ENCODE data around the gene FAAP20.

DNA sequence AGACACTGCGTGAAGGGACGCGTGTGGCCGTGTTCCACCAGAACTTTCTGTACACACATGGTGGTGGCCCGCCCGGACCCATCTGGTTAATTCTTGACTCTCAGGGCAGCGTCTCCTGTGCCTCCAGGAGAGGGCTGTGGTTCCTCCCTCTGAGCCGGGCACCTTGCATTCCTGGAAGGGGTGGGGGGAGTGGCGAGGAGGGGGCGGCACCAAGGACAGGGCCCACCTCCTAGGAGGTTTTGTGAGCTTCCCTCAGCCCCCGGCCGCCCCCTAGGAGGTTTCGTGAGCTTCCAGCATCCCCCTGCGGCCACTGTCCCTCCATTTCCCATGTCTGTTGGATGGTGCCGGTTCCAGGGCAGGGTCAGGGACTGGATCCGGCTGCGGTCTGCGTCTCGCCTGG, 28.9 kb downstream of the FAAP20 start:
- TF ChIP-seq POLR2A (IDR thresholded peaks at IDR 0.05) = no peak
- TF ChIP-seq, protein P1, sequence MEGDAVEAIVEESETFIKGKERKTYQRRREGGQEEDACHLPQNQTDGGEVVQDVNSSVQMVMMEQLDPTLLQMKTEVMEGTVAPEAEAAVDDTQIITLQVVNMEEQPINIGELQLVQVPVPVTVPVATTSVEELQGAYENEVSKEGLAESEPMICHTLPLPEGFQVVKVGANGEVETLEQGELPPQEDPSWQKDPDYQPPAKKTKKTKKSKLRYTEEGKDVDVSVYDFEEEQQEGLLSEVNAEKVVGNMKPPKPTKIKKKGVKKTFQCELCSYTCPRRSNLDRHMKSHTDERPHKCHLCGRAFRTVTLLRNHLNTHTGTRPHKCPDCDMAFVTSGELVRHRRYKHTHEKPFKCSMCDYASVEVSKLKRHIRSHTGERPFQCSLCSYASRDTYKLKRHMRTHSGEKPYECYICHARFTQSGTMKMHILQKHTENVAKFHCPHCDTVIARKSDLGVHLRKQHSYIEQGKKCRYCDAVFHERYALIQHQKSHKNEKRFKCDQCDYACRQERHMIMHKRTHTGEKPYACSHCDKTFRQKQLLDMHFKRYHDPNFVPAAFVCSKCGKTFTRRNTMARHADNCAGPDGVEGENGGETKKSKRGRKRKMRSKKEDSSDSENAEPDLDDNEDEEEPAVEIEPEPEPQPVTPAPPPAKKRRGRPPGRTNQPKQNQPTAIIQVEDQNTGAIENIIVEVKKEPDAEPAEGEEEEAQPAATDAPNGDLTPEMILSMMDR (IDR thresholded peaks at IDR 0.05) = no peak
